Natural killer cell (primary cell): ENCODE data around the gene WDFY3. TPM values are rescaled to one million over a fixed set of nuclear protein-coding genes. Genes with fewer than 3 reads are reported as not detected.

Experiments
- ATAC-seq, 3 donors: fragments of 150-1000 bp in 2 of 3; fragments of 200-7000 bp in 1 of 3; cut with Tn5 transposase; 1 replicate in 1 of 3; 2 replicates in 2 of 3; pipeline ENCODE4 v1.10.0; 2021; ENCODE audit warnings: mild to moderate bottlenecking in 2 of 3, moderate library complexity in 2 of 3
- DNase-seq, 2 donors: peaks; one replicate each; pipeline versions ENCODE4 v3.0.0 to v3.0.0-alpha.2; 2013 to 2021; ENCODE audit warnings: mixed read lengths in 1 of 2
- H3K27ac ChIP-seq: one replicate; pipeline ENCODE4 v1.5.1; 2013; ENCODE audit warnings: mild to moderate bottlenecking, low read length
- H3K27me3 ChIP-seq: one replicate; pipeline ENCODE4 v1.6.1; 2013; ENCODE audit warnings: low read length; ENCODE audit not compliant: control insufficient read depth, insufficient read depth
- H3K36me3 ChIP-seq: one replicate; pipeline ENCODE4 v1.6.1; 2013; ENCODE audit warnings: low read length; ENCODE audit not compliant: control insufficient read depth, insufficient read depth
- H3K4me1 ChIP-seq: one replicate; pipeline ENCODE4 v1.6.1; 2013; ENCODE audit warnings: low read length; ENCODE audit not compliant: control insufficient read depth, insufficient read depth
- H3K4me3 ChIP-seq: one replicate; pipeline ENCODE4 v1.5.1; 2013; ENCODE audit warnings: low read length
- H3K9me3 ChIP-seq: one replicate; pipeline ENCODE4 v1.6.1; 2013; ENCODE audit warnings: low read length; ENCODE audit not compliant: control insufficient read depth, insufficient read depth
- H3K27ac Mint-ChIP-seq, 2 donors: one replicate each; pipeline ENCODE4 v1.8.0; 2022; ENCODE audit warnings: mild to moderate bottlenecking in 2 of 2, mixed read lengths in 2 of 2, moderate library complexity in 1 of 2
- H3K27me3 Mint-ChIP-seq, 2 donors: one replicate each; pipeline ENCODE4 v1.8.0; 2022; ENCODE audit warnings: low read depth in 2 of 2, mixed read lengths in 2 of 2
- H3K36me3 Mint-ChIP-seq: one replicate; pipeline ENCODE4 v1.8.0; 2022; ENCODE audit warnings: mixed read lengths
- H3K4me1 Mint-ChIP-seq, 2 donors: one replicate each; pipeline ENCODE4 v1.8.0; 2022; ENCODE audit warnings: mixed read lengths in 2 of 2
- H3K4me3 Mint-ChIP-seq: one replicate; pipeline ENCODE4 v1.8.0; 2022; ENCODE audit warnings: mild to moderate bottlenecking, moderate library complexity, mixed read lengths
- H3K9me3 Mint-ChIP-seq, 2 donors: one replicate each; pipeline ENCODE4 v1.8.0; 2022; ENCODE audit warnings: mixed read lengths in 2 of 2
- WGBS: methylation state at CpG from one replicate; pipeline ENCODE4 v1.1.7; 2013; ENCODE audit warnings: missing lambda C conversion rate; ENCODE audit not compliant: insufficient coverage; 5-methylcytosine and 5-hydroxymethylcytosine counted together
- intact Hi-C: fragments of 100-400 bp; cut with micrococcal nuclease; formaldehyde crosslinking; loops from one replicate; pipeline ENCODE4 v1.14.2; 2022
- total RNA-seq, 4 donors: library from RNA; stranded (reverse); fragments of 120-200 nt in 1 of 4; gene quantifications; one replicate each; pipeline versions ENCODE4 v1.2.3 to v1.2.4, GENCODE V29; 2013 to 2022
- TF ChIP-seq, protein P1 (sequence below): fragments of 200-600 bp; IDR thresholded peaks from one replicate; pipeline ENCODE4 v1.8.0; 2022; ENCODE audit warnings: antibody characterized with exemption

WDFY3 gene
- total RNA-seq = 1 to 10 TPM; 2.5 to 7.2 (median 6.0) TPM
- 6.3 TPM for total RNA-seq (2013)

GRCh38 chr4:84966382-84967242, at the start of gene WDFY3:
TSS of gene WDFY3 (minus strand) at chr4:84966690. CDS start at chr4:84860591, 106,099 bp downstream.
- intact Hi-C loops = no loop called here
- peaks cover 14% of the 10 kb centered on the region for H3K27me3 ChIP-seq
- no peaks in the 10 kb centered on the region for H3K36me3 ChIP-seq
- ATAC-seq (peak in 2 of 3 donors; percentile 36 to 56), DNase-seq (peak in 1 of 2 donors; percentile 6)
- Mint-ChIP-seq H3K4me1 (peaks cover 0 to 6% of the 10 kb centered on the region in 2 donors), H3K9me3 (peaks cover 2 to 5% of the 10 kb centered on the region in 2 donors), H3K27ac (no peak within 1 kb of the TSS), H3K36me3 (peaks cover 6% of the 10 kb centered on the region), H3K4me3 (peak within 1 kb of the TSS; percentile 31), H3K27me3 (peaks cover 31 to 36% of the 10 kb centered on the region in 2 donors)
- WGBS = 1% methylated on average over 58 of the region's 58 CpGs
- H3K9me3 ChIP-seq = no peaks in the 10 kb centered on the region
- no peak within 1 kb of the TSS for H3K27ac ChIP-seq
- TF ChIP-seq, protein P1, sequence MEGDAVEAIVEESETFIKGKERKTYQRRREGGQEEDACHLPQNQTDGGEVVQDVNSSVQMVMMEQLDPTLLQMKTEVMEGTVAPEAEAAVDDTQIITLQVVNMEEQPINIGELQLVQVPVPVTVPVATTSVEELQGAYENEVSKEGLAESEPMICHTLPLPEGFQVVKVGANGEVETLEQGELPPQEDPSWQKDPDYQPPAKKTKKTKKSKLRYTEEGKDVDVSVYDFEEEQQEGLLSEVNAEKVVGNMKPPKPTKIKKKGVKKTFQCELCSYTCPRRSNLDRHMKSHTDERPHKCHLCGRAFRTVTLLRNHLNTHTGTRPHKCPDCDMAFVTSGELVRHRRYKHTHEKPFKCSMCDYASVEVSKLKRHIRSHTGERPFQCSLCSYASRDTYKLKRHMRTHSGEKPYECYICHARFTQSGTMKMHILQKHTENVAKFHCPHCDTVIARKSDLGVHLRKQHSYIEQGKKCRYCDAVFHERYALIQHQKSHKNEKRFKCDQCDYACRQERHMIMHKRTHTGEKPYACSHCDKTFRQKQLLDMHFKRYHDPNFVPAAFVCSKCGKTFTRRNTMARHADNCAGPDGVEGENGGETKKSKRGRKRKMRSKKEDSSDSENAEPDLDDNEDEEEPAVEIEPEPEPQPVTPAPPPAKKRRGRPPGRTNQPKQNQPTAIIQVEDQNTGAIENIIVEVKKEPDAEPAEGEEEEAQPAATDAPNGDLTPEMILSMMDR = no peak
- H3K4me1 ChIP-seq = peaks cover 7% of the 10 kb centered on the region
- peak within 1 kb of the TSS; percentile 28 for H3K4me3 ChIP-seq

GRCh38 chr4:85005865-85006377, 39.4 kb upstream of the WDFY3 start:
- 100% methylated on average over 1 of the region's 2 CpGs for WGBS
- Mint-ChIP-seq H3K27me3 (no peaks in the 10 kb centered on the region), H3K27ac (no peak overlapping the region), H3K4me1 (no peaks in the 10 kb centered on the region), H3K4me3 (no peak overlapping the region), H3K36me3 (no peaks in the 10 kb centered on the region), H3K9me3 (peaks cover 5 to 10% of the 10 kb centered on the region in 2 donors)
- Histone ChIP-seq H3K9me3 (no peaks in the 10 kb centered on the region), H3K27me3 (no peaks in the 10 kb centered on the region), H3K36me3 (no peaks in the 10 kb centered on the region), H3K4me1 (no peaks in the 10 kb centered on the region), H3K4me3 (no peak overlapping the region), H3K27ac (no peak overlapping the region)
- intact Hi-C loops = no loop called here
- TF ChIP-seq, protein P1 = no peak
- DNase-seq = no peak
- ATAC-seq = no peak

DNA sequence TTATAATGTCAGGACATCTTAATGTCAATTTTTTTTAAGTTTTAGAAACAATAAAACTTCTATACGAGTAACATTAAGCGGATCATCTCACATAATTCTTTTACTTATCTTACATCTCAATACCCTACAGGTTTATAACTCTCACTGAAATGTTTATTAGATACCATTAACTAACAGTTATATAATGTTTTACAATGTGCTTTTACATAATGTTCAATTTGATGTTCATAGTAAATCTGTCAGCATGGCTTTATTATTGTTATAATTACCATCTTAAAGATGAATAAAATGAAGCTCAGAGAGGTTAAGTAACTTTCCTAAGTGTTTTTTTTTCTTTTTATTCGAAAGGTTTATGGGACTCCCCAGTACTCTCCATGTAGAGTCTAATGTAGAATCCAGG, 33.9 kb upstream of the WDFY3 start:
- H3K27ac Mint-ChIP-seq = no peak overlapping the region
- H3K4me1 Mint-ChIP-seq = no peaks in the 10 kb centered on the region
- no peak for ATAC-seq
- no peak overlapping the region for H3K27ac ChIP-seq
- WGBS = no CpG with 5 or more reads among the region's 3 CpGs
- H3K9me3 ChIP-seq = no peaks in the 10 kb centered on the region
- TF ChIP-seq, protein P1 = no peak
- no peak overlapping the region for H3K4me3 Mint-ChIP-seq
- no peaks in the 10 kb centered on the region for H3K27me3 Mint-ChIP-seq
- no peaks in the 10 kb centered on the region for H3K4me1 ChIP-seq
- H3K36me3 Mint-ChIP-seq = no peaks in the 10 kb centered on the region
- no peaks in the 10 kb centered on the region for H3K36me3 ChIP-seq
- intact Hi-C loops = no loop called here
- H3K4me3 ChIP-seq = no peak overlapping the region
- no peaks in the 10 kb centered on the region for H3K27me3 ChIP-seq
- DNase-seq = no peak
- peaks cover 12% of the 10 kb centered on the region in 2 donors for H3K9me3 Mint-ChIP-seq
